Measurements from ENCODE around the gene LDB2.

LDB2 gene

GRCh38 chr4:16693641-16694040, 204.8 kb downstream of the LDB2 start:
- no peak for TF ChIP-seq YY1 (IDR thresholded peaks at IDR 0.05; ENCODE audit: low read depth)
- no peak for TF ChIP-seq TAF1 (IDR thresholded peaks at IDR 0.05; ENCODE audit: low read depth)
- TF ChIP-seq TEAD4 (IDR thresholded peaks at IDR 0.05) = no peak
- TF ChIP-seq CEBPB (IDR thresholded peaks at IDR 0.05) = no peak
- TF ChIP-seq MAX (IDR thresholded peaks at IDR 0.05) = no peak
- TF ChIP-seq ZBTB7A (IDR thresholded peaks at IDR 0.05; ENCODE audit: low read depth) = no peak
- no peak for TF ChIP-seq FOXM1 (IDR thresholded peaks at IDR 0.05; ENCODE audit: borderline replicate concordance, low read depth)
- no peak for TF ChIP-seq TCF12 (IDR thresholded peaks at IDR 0.05; ENCODE audit: low read depth)
- no peak for TF ChIP-seq USF1 (IDR thresholded peaks at IDR 0.05)
- TF ChIP-seq RAD21 (IDR thresholded peaks at IDR 0.05; ENCODE audit: low read depth) = no peak
- no peak for TF ChIP-seq NFIC (IDR thresholded peaks at IDR 0.05)
- TF ChIP-seq CREB1 (IDR thresholded peaks at IDR 0.05; ENCODE audit: low read depth) = no peak
- no peak for TF ChIP-seq EP300 (IDR thresholded peaks at IDR 0.05; ENCODE audit: borderline replicate concordance)

- TF ChIP-seq FOXM1 (IDR thresholded peaks at IDR 0.05; ENCODE audit: borderline replicate concordance, low read depth) (no peak), USF1 (IDR thresholded peaks at IDR 0.05) (no peak)
Observed at GRCh38 chr4:16692961-16693506, 205.4 kb downstream of the LDB2 start.

GRCh38 chr4:16692524-16692923, 205.9 kb downstream of the LDB2 start:
- TF ChIP-seq ZBTB7A (IDR thresholded peaks at IDR 0.05; ENCODE audit: low read depth) (no peak), REST (IDR thresholded peaks at IDR 0.05; ENCODE audit: low read depth) (no peak), TEAD4 (IDR thresholded peaks at IDR 0.05) (no peak)

GRCh38 chr4:16692046-16692445, 206.4 kb downstream of the LDB2 start:
- TF ChIP-seq REST (IDR thresholded peaks at IDR 0.05; ENCODE audit: low read depth) (no peak), EGR1 (IDR thresholded peaks at IDR 0.05) (no peak), TCF12 (IDR thresholded peaks at IDR 0.05; ENCODE audit: low read depth) (no peak)

- TF ChIP-seq RAD21 (IDR thresholded peaks at IDR 0.05; ENCODE audit: low read depth) = no peak
- TF ChIP-seq NFIC (IDR thresholded peaks at IDR 0.05) = no peak
- no peak for TF ChIP-seq ZBTB7A (IDR thresholded peaks at IDR 0.05; ENCODE audit: low read depth)
- no peak for TF ChIP-seq TAF1 (IDR thresholded peaks at IDR 0.05; ENCODE audit: low read depth)
- TF ChIP-seq REST (IDR thresholded peaks at IDR 0.05; ENCODE audit: low read depth) = no peak
- no peak for TF ChIP-seq CEBPB (IDR thresholded peaks at IDR 0.05)
- TF ChIP-seq TEAD4 (IDR thresholded peaks at IDR 0.05) = no peak
- no peak for TF ChIP-seq FOXM1 (IDR thresholded peaks at IDR 0.05; ENCODE audit: borderline replicate concordance, low read depth)
- no peak for TF ChIP-seq MAX (IDR thresholded peaks at IDR 0.05)
- no peak for TF ChIP-seq YY1 (IDR thresholded peaks at IDR 0.05; ENCODE audit: low read depth)
- TF ChIP-seq EP300 (IDR thresholded peaks at IDR 0.05; ENCODE audit: borderline replicate concordance) = no peak
- no peak for TF ChIP-seq EGR1 (IDR thresholded peaks at IDR 0.05)
Observed at GRCh38 chr4:16691450-16691849, 207.0 kb downstream of the LDB2 start.
